ENCODE data around the gene XRCC1. TPM values are rescaled to one million over a fixed set of nuclear protein-coding genes. Genes with fewer than 3 reads are reported as not detected.

XRCC1 gene
- total and polyA plus RNA-seq, 10 of the 15 experiments (the other 5 are each of a cell fraction or from before 2014, with no cell fraction given) = 2.0 to 51.1 (median 33.7) TPM

DNA sequence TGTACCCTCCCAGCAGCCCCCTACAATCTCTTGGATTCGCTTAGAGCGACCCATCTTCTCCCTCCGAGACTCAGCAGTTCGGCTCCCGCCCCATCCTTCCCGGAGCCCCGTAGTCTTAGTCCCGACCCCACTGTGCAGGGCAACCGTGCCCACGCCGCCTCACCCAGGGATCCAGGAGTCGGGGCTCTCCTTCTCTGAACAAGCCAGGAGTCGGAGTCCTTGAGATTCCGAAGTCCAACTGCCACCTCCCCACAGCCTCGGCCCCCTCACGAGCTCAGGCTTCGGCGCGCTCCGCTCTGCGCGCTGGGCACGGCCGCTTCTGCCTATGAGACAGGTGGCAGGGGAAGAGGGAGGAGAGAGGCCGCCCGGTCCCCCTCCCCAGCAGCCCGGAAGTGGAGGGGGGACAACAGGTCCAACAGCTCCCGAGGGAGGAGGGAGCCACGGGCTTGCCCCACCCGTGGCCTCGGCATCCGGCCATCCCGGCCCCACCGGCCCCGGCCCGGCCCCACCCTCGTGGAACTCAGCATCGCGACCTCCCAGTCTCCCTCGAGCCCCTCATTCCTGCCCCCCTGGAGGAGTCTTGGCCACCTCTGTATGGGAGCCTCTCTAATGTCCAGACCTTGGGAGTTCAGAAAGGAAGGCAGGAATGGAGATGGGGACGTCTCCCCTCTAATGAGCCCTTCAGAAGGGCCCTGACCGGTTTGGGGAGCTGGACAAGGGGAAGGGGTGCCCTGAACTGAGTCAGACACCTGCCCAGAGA lies 70.7 kb downstream of the XRCC1 start, which contains the start of gene PHLDB3 (continued):
- TF ChIP-seq, protein P1, sequence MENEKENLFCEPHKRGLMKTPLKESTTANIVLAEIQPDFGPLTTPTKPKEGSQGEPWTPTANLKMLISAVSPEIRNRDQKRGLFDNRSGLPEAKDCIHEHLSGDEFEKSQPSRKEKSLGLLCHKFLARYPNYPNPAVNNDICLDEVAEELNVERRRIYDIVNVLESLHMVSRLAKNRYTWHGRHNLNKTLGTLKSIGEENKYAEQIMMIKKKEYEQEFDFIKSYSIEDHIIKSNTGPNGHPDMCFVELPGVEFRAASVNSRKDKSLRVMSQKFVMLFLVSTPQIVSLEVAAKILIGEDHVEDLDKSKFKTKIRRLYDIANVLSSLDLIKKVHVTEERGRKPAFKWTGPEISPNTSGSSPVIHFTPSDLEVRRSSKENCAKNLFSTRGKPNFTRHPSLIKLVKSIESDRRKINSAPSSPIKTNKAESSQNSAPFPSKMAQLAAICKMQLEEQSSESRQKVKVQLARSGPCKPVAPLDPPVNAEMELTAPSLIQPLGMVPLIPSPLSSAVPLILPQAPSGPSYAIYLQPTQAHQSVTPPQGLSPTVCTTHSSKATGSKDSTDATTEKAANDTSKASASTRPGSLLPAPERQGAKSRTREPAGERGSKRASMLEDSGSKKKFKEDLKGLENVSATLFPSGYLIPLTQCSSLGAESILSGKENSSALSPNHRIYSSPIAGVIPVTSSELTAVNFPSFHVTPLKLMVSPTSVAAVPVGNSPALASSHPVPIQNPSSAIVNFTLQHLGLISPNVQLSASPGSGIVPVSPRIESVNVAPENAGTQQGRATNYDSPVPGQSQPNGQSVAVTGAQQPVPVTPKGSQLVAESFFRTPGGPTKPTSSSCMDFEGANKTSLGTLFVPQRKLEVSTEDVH (IDR thresholded peaks at IDR 0.05; ENCODE audit: low read depth, partially characterized antibody) = no peak
- TF ChIP-seq PAX8 (IDR thresholded peaks at IDR 0.05) = no peak
- TF ChIP-seq ZNF207 (IDR thresholded peaks at IDR 0.05; ENCODE audit: borderline replicate concordance) = no peak
- TF ChIP-seq ZNF217 (IDR thresholded peaks at IDR 0.05) = no peak
- TF ChIP-seq RAD51 (IDR thresholded peaks at IDR 0.05) = no peak
- TF ChIP-seq, protein P2, sequence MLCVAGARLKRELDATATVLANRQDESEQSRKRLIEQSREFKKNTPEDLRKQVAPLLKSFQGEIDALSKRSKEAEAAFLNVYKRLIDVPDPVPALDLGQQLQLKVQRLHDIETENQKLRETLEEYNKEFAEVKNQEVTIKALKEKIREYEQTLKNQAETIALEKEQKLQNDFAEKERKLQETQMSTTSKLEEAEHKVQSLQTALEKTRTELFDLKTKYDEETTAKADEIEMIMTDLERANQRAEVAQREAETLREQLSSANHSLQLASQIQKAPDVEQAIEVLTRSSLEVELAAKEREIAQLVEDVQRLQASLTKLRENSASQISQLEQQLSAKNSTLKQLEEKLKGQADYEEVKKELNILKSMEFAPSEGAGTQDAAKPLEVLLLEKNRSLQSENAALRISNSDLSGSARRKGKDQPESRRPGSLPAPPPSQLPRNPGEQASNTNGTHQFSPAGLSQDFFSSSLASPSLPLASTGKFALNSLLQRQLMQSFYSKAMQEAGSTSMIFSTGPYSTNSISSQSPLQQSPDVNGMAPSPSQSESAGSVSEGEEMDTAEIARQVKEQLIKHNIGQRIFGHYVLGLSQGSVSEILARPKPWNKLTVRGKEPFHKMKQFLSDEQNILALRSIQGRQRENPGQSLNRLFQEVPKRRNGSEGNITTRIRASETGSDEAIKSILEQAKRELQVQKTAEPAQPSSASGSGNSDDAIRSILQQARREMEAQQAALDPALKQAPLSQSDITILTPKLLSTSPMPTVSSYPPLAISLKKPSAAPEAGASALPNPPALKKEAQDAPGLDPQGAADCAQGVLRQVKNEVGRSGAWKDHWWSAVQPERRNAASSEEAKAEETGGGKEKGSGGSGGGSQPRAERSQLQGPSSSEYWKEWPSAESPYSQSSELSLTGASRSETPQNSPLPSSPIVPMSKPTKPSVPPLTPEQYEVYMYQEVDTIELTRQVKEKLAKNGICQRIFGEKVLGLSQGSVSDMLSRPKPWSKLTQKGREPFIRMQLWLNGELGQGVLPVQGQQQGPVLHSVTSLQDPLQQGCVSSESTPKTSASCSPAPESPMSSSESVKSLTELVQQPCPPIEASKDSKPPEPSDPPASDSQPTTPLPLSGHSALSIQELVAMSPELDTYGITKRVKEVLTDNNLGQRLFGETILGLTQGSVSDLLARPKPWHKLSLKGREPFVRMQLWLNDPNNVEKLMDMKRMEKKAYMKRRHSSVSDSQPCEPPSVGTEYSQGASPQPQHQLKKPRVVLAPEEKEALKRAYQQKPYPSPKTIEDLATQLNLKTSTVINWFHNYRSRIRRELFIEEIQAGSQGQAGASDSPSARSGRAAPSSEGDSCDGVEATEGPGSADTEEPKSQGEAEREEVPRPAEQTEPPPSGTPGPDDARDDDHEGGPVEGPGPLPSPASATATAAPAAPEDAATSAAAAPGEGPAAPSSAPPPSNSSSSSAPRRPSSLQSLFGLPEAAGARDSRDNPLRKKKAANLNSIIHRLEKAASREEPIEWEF (IDR thresholded peaks at IDR 0.05; ENCODE audit: insufficient replicate concordance, low read depth, low read length) = no peak
- TF ChIP-seq, protein P3, sequence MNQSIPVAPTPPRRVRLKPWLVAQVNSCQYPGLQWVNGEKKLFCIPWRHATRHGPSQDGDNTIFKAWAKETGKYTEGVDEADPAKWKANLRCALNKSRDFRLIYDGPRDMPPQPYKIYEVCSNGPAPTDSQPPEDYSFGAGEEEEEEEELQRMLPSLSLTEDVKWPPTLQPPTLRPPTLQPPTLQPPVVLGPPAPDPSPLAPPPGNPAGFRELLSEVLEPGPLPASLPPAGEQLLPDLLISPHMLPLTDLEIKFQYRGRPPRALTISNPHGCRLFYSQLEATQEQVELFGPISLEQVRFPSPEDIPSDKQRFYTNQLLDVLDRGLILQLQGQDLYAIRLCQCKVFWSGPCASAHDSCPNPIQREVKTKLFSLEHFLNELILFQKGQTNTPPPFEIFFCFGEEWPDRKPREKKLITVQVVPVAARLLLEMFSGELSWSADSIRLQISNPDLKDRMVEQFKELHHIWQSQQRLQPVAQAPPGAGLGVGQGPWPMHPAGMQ (IDR thresholded peaks at IDR 0.05; ENCODE audit: borderline replicate concordance) = no peak
- no peak for TF ChIP-seq MEF2B (IDR thresholded peaks at IDR 0.05; ENCODE audit: partially characterized antibody, poor library complexity, severe bottlenecking)

Measured in GM12878 (cell line).